Right lobe of liver (tissue), 4 donors: Measurements from ENCODE around the gene GRIA3.

Source experiments
- POLR2A ChIP-seq: fragments of 450-650 bp; IDR thresholded peaks from one replicate; pipeline ENCODE4 v1.6.1; 2017; ENCODE audit warnings: antibody characterized with exemption, mild to moderate bottlenecking
- TF ChIP-seq, protein P1 (sequence below), 4 donors: fragments of 200-600 bp in 3 of 4; fragments of 450-650 bp in 1 of 4; IDR thresholded peaks; one replicate each; pipeline versions ENCODE4 v1.5.1 to v1.8.0; 2016 to 2022; ENCODE audit warnings: antibody characterized with exemption in 4 of 4, mild to moderate bottlenecking in 2 of 4
- donor health status: DM: no; HTN: no; CAD: no.
- donor health status: DM: no; HTN: no; CAD: no.
- donor health status: DM: no; HTN: yes; CAD: no.

DNA sequence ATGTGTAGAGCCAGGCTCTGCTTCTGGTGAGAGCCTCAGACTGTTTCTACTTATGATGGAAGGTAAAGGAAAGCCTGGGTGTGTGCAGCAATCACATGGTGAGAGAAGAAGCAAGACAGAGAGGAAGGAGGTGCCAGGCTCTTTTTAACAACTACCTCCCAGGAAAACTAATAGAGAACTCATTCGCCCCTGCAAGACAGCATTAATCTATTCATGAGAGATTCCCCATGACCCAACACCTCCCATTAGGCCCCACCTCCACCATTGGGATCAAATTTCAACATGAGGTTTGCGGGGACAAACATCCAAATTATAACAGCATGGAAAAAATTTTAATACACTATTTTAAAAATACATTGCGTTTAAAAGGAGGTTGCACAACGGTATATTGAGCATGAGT, 24.7 kb upstream of the GRIA3 start:
- TF ChIP-seq POLR2A, result no peak
- TF ChIP-seq, protein P1, sequence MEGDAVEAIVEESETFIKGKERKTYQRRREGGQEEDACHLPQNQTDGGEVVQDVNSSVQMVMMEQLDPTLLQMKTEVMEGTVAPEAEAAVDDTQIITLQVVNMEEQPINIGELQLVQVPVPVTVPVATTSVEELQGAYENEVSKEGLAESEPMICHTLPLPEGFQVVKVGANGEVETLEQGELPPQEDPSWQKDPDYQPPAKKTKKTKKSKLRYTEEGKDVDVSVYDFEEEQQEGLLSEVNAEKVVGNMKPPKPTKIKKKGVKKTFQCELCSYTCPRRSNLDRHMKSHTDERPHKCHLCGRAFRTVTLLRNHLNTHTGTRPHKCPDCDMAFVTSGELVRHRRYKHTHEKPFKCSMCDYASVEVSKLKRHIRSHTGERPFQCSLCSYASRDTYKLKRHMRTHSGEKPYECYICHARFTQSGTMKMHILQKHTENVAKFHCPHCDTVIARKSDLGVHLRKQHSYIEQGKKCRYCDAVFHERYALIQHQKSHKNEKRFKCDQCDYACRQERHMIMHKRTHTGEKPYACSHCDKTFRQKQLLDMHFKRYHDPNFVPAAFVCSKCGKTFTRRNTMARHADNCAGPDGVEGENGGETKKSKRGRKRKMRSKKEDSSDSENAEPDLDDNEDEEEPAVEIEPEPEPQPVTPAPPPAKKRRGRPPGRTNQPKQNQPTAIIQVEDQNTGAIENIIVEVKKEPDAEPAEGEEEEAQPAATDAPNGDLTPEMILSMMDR (IDR thresholded peaks at IDR 0.05), result no peak
